Amygdala (tissue), 56 donors: ENCODE results near the gene DLG1.

Source experiments
- DNase-seq, 56 donors: peaks; one replicate each; lab custom pipeline; 2025; lab: John Stamatoyannopoulos, UW

DLG1 gene

GRCh38 chr3:197298341-197298944 is at the start of gene DLG1:
Gene DLG1 (minus strand): TSS chr3:197298612. CDS start chr3:197297204, 1,408 bp downstream.
- DNase-seq, result peak in 49 of 56 donors; percentile 26 to 84 (median 67)

- no peak for DNase-seq
These were observed 49.6 kb upstream of the DLG1 start for GRCh38 chr3:197348014-197348413.

GRCh38 chr3:197345390-197345789 is 47.0 kb upstream of the DLG1 start:
- no peak for DNase-seq

GRCh38 chr3:197344582-197345318 is 46.3 kb upstream of the DLG1 start:
- DNase-seq, result no peak

- DNase-seq, result no peak
These were observed 45.4 kb upstream of the DLG1 start for GRCh38 chr3:197343656-197344408.

- DNase-seq, result no peak
These were observed 44.7 kb upstream of the DLG1 start for GRCh38 chr3:197343111-197343510.

GRCh38 chr3:197340521-197340871 is 42.1 kb upstream of the DLG1 start:
- no peak for DNase-seq

GRCh38 chr3:197339841-197340520 is 41.6 kb upstream of the DLG1 start:
- DNase-seq, result no peak

- DNase-seq, result no peak
These were observed 40.2 kb upstream of the DLG1 start for GRCh38 chr3:197338586-197338985.

- DNase-seq, result no peak
These were observed 39.2 kb upstream of the DLG1 start for GRCh38 chr3:197337656-197338055.

GRCh38 chr3:197337214-197337613 is 38.8 kb upstream of the DLG1 start:
- DNase-seq, result no peak

GRCh38 chr3:197336348-197336747 is 37.9 kb upstream of the DLG1 start:
- no peak for DNase-seq

- DNase-seq, result no peak
These were observed 37.2 kb upstream of the DLG1 start for GRCh38 chr3:197335428-197336132.

GRCh38 chr3:197333901-197334639 is 35.7 kb upstream of the DLG1 start:
- DNase-seq, result no peak

GRCh38 chr3:197331131-197331530 is 32.7 kb upstream of the DLG1 start:
- DNase-seq, result no peak

- peak in 11 of 56 donors; percentile 6 to 73 (median 28) for DNase-seq
These were observed 31.0 kb upstream of the DLG1 start for GRCh38 chr3:197329382-197329781.

- DNase-seq, result no peak
These were observed 29.8 kb upstream of the DLG1 start for GRCh38 chr3:197328198-197328597.

GRCh38 chr3:197327701-197328100 is 29.3 kb upstream of the DLG1 start:
- peak in 39 of 56 donors; percentile 3 to 83 (median 42) for DNase-seq

GRCh38 chr3:197325773-197326172 is 27.4 kb upstream of the DLG1 start:
- no peak for DNase-seq

- no peak for DNase-seq
These were observed 23.7 kb upstream of the DLG1 start for GRCh38 chr3:197322149-197322548.
